Mesendoderm (in vitro differentiated cells): Measurements from ENCODE around the gene MACROD2.

Source experiments
- DNase-seq: peaks from one replicate; pipeline ENCODE4 v3.0.0; 2013
- H2AK5ac ChIP-seq: 2 replicates; pipeline ENCODE4 v1.6.1; 2013; ENCODE audit warnings: low read length, inconsistent platforms
- H2BK120ac ChIP-seq: 2 replicates; pipeline ENCODE4 v1.6.1; 2013; ENCODE audit warnings: low read depth, mild to moderate bottlenecking, low read length, moderate library complexity, mixed read lengths
- H2BK15ac ChIP-seq: replicated peaks from 2 replicates; pipeline ENCODE4 v1.6.1; 2013; ENCODE audit warnings: low read depth, mild to moderate bottlenecking, moderate library complexity
- H2BK5ac ChIP-seq: 2 replicates; pipeline ENCODE4 v1.6.1; 2013; ENCODE audit warnings: low read length, inconsistent platforms
- H3K18ac ChIP-seq: 2 replicates; pipeline ENCODE4 v1.6.1; 2013; ENCODE audit warnings: mild to moderate bottlenecking, low read length, mixed read lengths
- H3K23ac ChIP-seq: one replicate; pipeline ENCODE4 v1.6.1; 2013; ENCODE audit warnings: low read length
- H3K27ac ChIP-seq: 2 replicates; pipeline ENCODE4 v1.5.1; 2013; ENCODE audit warnings: low read depth, mild to moderate bottlenecking, inconsistent platforms, low read length, moderate library complexity
- H3K27me3 ChIP-seq: 2 replicates; pipeline ENCODE4 v1.6.1; 2013; ENCODE audit warnings: low read length, control low read depth, mild to moderate bottlenecking, inconsistent platforms; ENCODE audit not compliant: insufficient read depth, poor library complexity
- H3K36me3 ChIP-seq: 2 replicates; pipeline ENCODE4 v1.6.1; 2013; ENCODE audit warnings: low read length, inconsistent platforms; ENCODE audit not compliant: control insufficient read depth, insufficient read depth
- H3K4ac ChIP-seq: one replicate; pipeline ENCODE4 v1.6.1; 2013; ENCODE audit warnings: low read depth, mild to moderate bottlenecking, low read length, moderate library complexity
- H3K4me1 ChIP-seq: 2 replicates; pipeline ENCODE4 v1.6.1; 2013; ENCODE audit warnings: low read depth, low read length, inconsistent platforms; ENCODE audit not compliant: control insufficient read depth
- H3K4me2 ChIP-seq: 2 replicates; pipeline ENCODE4 v1.6.1; 2013; ENCODE audit warnings: low read length
- H3K4me3 ChIP-seq: 2 replicates; pipeline ENCODE4 v1.5.1; 2013; ENCODE audit warnings: mild to moderate bottlenecking, low read length
- H3K56ac ChIP-seq: one replicate; pipeline ENCODE4 v1.6.1; 2013; ENCODE audit warnings: low read length
- H3K79me1 ChIP-seq: 2 replicates; pipeline ENCODE4 v1.6.1; 2013; ENCODE audit warnings: low read length, inconsistent platforms
- H3K79me2 ChIP-seq: 2 replicates; pipeline ENCODE4 v1.6.1; 2013; ENCODE audit warnings: mild to moderate bottlenecking, low read length; ENCODE audit not compliant: control insufficient read depth, insufficient read depth
- H3K9ac ChIP-seq: 2 replicates; pipeline ENCODE4 v1.6.1; 2013; ENCODE audit warnings: low read length, inconsistent platforms
- H4K5ac ChIP-seq: one replicate; pipeline ENCODE4 v1.6.1; 2013; ENCODE audit warnings: low read length
- H4K8ac ChIP-seq: one replicate; pipeline ENCODE4 v1.6.1; 2013; ENCODE audit warnings: low read depth, mild to moderate bottlenecking, control low read depth, low read length, moderate library complexity
- WGBS: extraction: QIAGEN DNeasy Blood & Tissue Kit; methylation state at CpG from one replicate; pipeline ENCODE4 v1.1.7; 2013; ENCODE audit warnings: low lambda C conversion rate, missing lambda C conversion rate; ENCODE audit not compliant: insufficient coverage; ENCODE audit errors: extremely low coverage; 5-methylcytosine and 5-hydroxymethylcytosine counted together

MACROD2 gene

GRCh38 chr20:14758356-14758755 lies 763.0 kb downstream of the MACROD2 start:
- Histone ChIP-seq H2BK5ac (no peak overlapping the region), H3K18ac (no peak overlapping the region), H3K4me3 (no peak overlapping the region), H3K79me2 (no peaks in the 10 kb centered on the region), H2BK120ac (no peak overlapping the region), H3K4me1 (no peaks in the 10 kb centered on the region), H3K9ac (no peak overlapping the region), H3K4me2 (no peak overlapping the region), H3K4ac (no peak overlapping the region), H3K27ac (no peak overlapping the region), H2AK5ac (no peak overlapping the region), H3K79me1 (no peaks in the 10 kb centered on the region), H3K36me3 (no peaks in the 10 kb centered on the region), H3K23ac (no peak overlapping the region), H4K5ac (no peak overlapping the region), H3K56ac (no peak overlapping the region), H2BK15ac (no peak overlapping the region), H4K8ac (no peak overlapping the region), H3K27me3 (no peaks in the 10 kb centered on the region)
- no peak for DNase-seq
- no CpG with 5 or more reads among the region's 2 CpGs for WGBS

DNA sequence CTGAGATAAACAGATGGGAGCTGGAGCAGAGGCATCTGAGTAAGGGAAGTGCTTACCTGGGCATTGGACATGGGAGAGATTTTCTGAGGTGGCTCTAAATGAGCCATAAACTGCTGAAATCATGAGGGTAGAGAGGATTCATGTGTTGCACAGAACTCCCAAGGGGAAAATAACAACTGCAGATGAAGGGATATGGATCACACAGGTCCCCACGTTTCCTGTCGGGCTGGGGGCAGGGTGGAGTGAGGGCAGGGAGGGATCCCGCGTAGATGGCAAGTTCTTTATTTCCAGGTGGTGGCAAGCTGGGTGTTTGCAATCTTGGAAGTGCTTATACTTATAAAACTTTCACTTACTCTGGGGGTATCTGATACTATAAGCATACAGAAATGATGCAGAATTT lies 764.7 kb downstream of the MACROD2 start:
- no peak overlapping the region for H3K4me3 ChIP-seq
- no peak overlapping the region for H3K23ac ChIP-seq
- H4K5ac ChIP-seq: no peak overlapping the region
- WGBS: no CpG with 5 or more reads among the region's 4 CpGs
- H3K18ac ChIP-seq: no peak overlapping the region
- no peaks in the 10 kb centered on the region for H3K4me1 ChIP-seq
- no peak overlapping the region for H3K9ac ChIP-seq
- no peak overlapping the region for H3K27ac ChIP-seq
- no peak overlapping the region for H4K8ac ChIP-seq
- no peak overlapping the region for H2AK5ac ChIP-seq
- no peak overlapping the region for H2BK120ac ChIP-seq
- no peak overlapping the region for H3K4me2 ChIP-seq
- H3K79me1 ChIP-seq: no peaks in the 10 kb centered on the region
- no peak overlapping the region for H2BK15ac ChIP-seq
- H3K4ac ChIP-seq: no peak overlapping the region
- DNase-seq: no peak
- no peaks in the 10 kb centered on the region for H3K36me3 ChIP-seq
- no peak overlapping the region for H3K56ac ChIP-seq
- no peak overlapping the region for H2BK5ac ChIP-seq
- no peaks in the 10 kb centered on the region for H3K27me3 ChIP-seq
- no peaks in the 10 kb centered on the region for H3K79me2 ChIP-seq

- H4K5ac ChIP-seq: no peak overlapping the region
- H3K4me3 ChIP-seq: no peak overlapping the region
- no peaks in the 10 kb centered on the region for H3K79me1 ChIP-seq
- H3K36me3 ChIP-seq: no peaks in the 10 kb centered on the region
- no peak overlapping the region for H2BK15ac ChIP-seq
- no peak overlapping the region for H2BK120ac ChIP-seq
- no peak overlapping the region for H3K4me2 ChIP-seq
- H4K8ac ChIP-seq: no peak overlapping the region
- H3K4me1 ChIP-seq: no peaks in the 10 kb centered on the region
- no peak overlapping the region for H2AK5ac ChIP-seq
- H3K27ac ChIP-seq: no peak overlapping the region
- no peak overlapping the region for H3K9ac ChIP-seq
- no peaks in the 10 kb centered on the region for H3K27me3 ChIP-seq
- no peak overlapping the region for H3K23ac ChIP-seq
- peak; percentile 17 for DNase-seq
- H3K4ac ChIP-seq: no peak overlapping the region
- H3K79me2 ChIP-seq: no peaks in the 10 kb centered on the region
- WGBS: no CpG with 5 or more reads among the region's 5 CpGs
- no peak overlapping the region for H3K18ac ChIP-seq
- H3K56ac ChIP-seq: no peak overlapping the region
- no peak overlapping the region for H2BK5ac ChIP-seq
Measured at GRCh38 chr20:14761903-14762302, 766.6 kb downstream of the MACROD2 start.

- H3K79me1 ChIP-seq: no peaks in the 10 kb centered on the region
- no CpG with 5 or more reads among the region's 6 CpGs for WGBS
- H3K4me1 ChIP-seq: no peaks in the 10 kb centered on the region
- DNase-seq: no peak
- no peaks in the 10 kb centered on the region for H3K27me3 ChIP-seq
- H3K4ac ChIP-seq: no peak overlapping the region
- H4K8ac ChIP-seq: no peak overlapping the region
- no peaks in the 10 kb centered on the region for H3K36me3 ChIP-seq
- H3K79me2 ChIP-seq: no peaks in the 10 kb centered on the region
- no peak overlapping the region for H3K18ac ChIP-seq
- H4K5ac ChIP-seq: no peak overlapping the region
- H3K23ac ChIP-seq: no peak overlapping the region
- no peak overlapping the region for H2BK15ac ChIP-seq
- H2BK120ac ChIP-seq: no peak overlapping the region
- no peak overlapping the region for H3K27ac ChIP-seq
- H2AK5ac ChIP-seq: no peak overlapping the region
- no peak overlapping the region for H2BK5ac ChIP-seq
- no peak overlapping the region for H3K4me2 ChIP-seq
- no peak overlapping the region for H3K9ac ChIP-seq
- H3K4me3 ChIP-seq: no peak overlapping the region
- H3K56ac ChIP-seq: no peak overlapping the region
Measured at GRCh38 chr20:14764511-14765369, 769.4 kb downstream of the MACROD2 start.

GRCh38 chr20:14765370-14765701 lies 770.0 kb downstream of the MACROD2 start:
- no peak overlapping the region for H2BK5ac ChIP-seq
- no peak overlapping the region for H3K27ac ChIP-seq
- no peak overlapping the region for H3K4me3 ChIP-seq
- H3K4ac ChIP-seq: no peak overlapping the region
- H3K4me1 ChIP-seq: no peaks in the 10 kb centered on the region
- no peak overlapping the region for H3K18ac ChIP-seq
- H4K8ac ChIP-seq: no peak overlapping the region
- no peaks in the 10 kb centered on the region for H3K36me3 ChIP-seq
- no peak overlapping the region for H2BK15ac ChIP-seq
- no peaks in the 10 kb centered on the region for H3K79me2 ChIP-seq
- WGBS: no CpG with 5 or more reads among the region's 3 CpGs
- no peak overlapping the region for H4K5ac ChIP-seq
- no peak overlapping the region for H2BK120ac ChIP-seq
- H3K27me3 ChIP-seq: no peaks in the 10 kb centered on the region
- H2AK5ac ChIP-seq: no peak overlapping the region
- H3K4me2 ChIP-seq: no peak overlapping the region
- H3K9ac ChIP-seq: no peak overlapping the region
- no peak for DNase-seq
- no peaks in the 10 kb centered on the region for H3K79me1 ChIP-seq
- H3K23ac ChIP-seq: no peak overlapping the region
- no peak overlapping the region for H3K56ac ChIP-seq

DNA sequence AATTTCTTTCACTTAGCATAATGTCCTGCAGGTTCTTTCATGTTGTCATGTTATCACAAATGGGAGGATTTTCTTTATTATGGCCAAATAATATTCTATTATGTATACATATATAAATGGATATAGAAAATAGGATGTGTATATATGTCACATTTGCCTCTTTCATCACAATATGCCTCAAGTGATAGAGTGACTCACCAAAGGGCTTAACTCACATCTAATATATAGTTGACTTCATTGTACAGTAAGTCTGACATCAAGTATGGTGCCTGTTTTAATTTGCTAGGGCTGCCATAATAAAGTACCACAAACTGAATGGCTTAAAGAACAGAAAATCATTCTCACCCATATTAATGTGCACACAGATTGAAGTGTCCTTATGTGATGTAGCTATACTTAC lies 778.2 kb downstream of the MACROD2 start:
- Histone ChIP-seq H2BK15ac (no peak overlapping the region), H2BK120ac (no peak overlapping the region), H4K5ac (no peak overlapping the region), H3K36me3 (no peaks in the 10 kb centered on the region), H3K4me1 (no peaks in the 10 kb centered on the region), H3K18ac (no peak overlapping the region), H3K23ac (no peak overlapping the region), H2BK5ac (no peak overlapping the region), H3K4me2 (no peak overlapping the region), H3K4ac (no peak overlapping the region), H3K56ac (no peak overlapping the region), H3K27me3 (no peaks in the 10 kb centered on the region), H3K9ac (no peak overlapping the region), H3K79me1 (no peaks in the 10 kb centered on the region), H3K4me3 (no peak overlapping the region), H3K79me2 (no peaks in the 10 kb centered on the region), H2AK5ac (no peak overlapping the region), H4K8ac (no peak overlapping the region), H3K27ac (no peak overlapping the region)
- DNase-seq: no peak
